HepG2 (cell line): ENCODE measurements around the gene PIK3C2B. TPM values are rescaled to one million over a fixed set of nuclear protein-coding genes. Genes with fewer than 3 reads are reported as not detected.

Experiments used
- AHDC1 ChIP-seq: sonication (generic); formaldehyde crosslinking; IDR thresholded peaks from 2 replicates; pipeline ENCODE4 v1.5.1; 2020; ENCODE audit warnings: mild to moderate bottlenecking, missing genetic modification reagents, borderline replicate concordance
- ATF4 ChIP-seq, 2 experiments: fragments of 450-650 bp in 1 of 2; sonication (generic) in 1 of 2; formaldehyde crosslinking; IDR thresholded peaks; 2 replicates each; pipeline versions ENCODE4 v1.5.0 to v1.8.0; 2020 to 2022; ENCODE audit warnings: mild to moderate bottlenecking in 1 of 2, missing genetic modification reagents in 1 of 2
- HNF1A ChIP-seq, 2 experiments: sonication (generic) in 1 of 2; formaldehyde crosslinking in 1 of 2; IDR thresholded peaks; 2 replicates each; pipeline versions ENCODE4 v1.4.0 to v1.6.1; 2016 to 2020; ENCODE audit warnings: borderline replicate concordance in 1 of 2, low read depth in 1 of 2, mild to moderate bottlenecking in 1 of 2, missing genetic modification reagents in 1 of 2
- KDM4B ChIP-seq: sonication (generic); formaldehyde crosslinking; IDR thresholded peaks from 2 replicates; pipeline ENCODE4 v1.4.0; 2020; ENCODE audit warnings: missing genetic modification reagents
- MYC ChIP-seq: sonication (generic); formaldehyde crosslinking; IDR thresholded peaks from 2 replicates; pipeline ENCODE4 v1.9.0; 2021; ENCODE audit warnings: missing genetic modification reagents, borderline replicate concordance
- PBX2 ChIP-seq: IDR thresholded peaks from 2 replicates; pipeline ENCODE4 v1.6.1; 2016; ENCODE audit warnings: control low read depth
- SNAI1 ChIP-seq: sonication (generic); formaldehyde crosslinking; IDR thresholded peaks from 2 replicates; pipeline ENCODE4 v1.5.0; 2020; ENCODE audit warnings: mild to moderate bottlenecking, missing genetic modification reagents, borderline replicate concordance
- TOE1 ChIP-seq: sonication (generic); formaldehyde crosslinking; IDR thresholded peaks from 2 replicates; pipeline ENCODE4 v1.4.0; 2020; ENCODE audit warnings: mild to moderate bottlenecking, missing genetic modification reagents
- TP53 ChIP-seq: sonication (generic); formaldehyde crosslinking; conservative IDR thresholded peaks from 2 replicates; pipeline ENCODE4 v1.4.0; 2020; ENCODE audit warnings: missing genetic modification reagents
- U2AF1 ChIP-seq: fragments of 200-400 bp; formaldehyde crosslinking; optimal IDR thresholded peaks from 2 replicates; pipeline ENCODE3; 2017; ENCODE audit warnings: mild to moderate bottlenecking, low read depth, low read length
- ZBTB33 ChIP-seq: sonication (generic); formaldehyde crosslinking; IDR thresholded peaks from 2 replicates; pipeline ENCODE4 v1.4.0; 2020; ENCODE audit warnings: missing genetic modification reagents
- ZFP90 ChIP-seq: sonication (generic); formaldehyde crosslinking; IDR thresholded peaks from 2 replicates; pipeline ENCODE4 v1.8.0; 2022; ENCODE audit warnings: missing genetic modification reagents, mild to moderate bottlenecking, inconsistent platforms, borderline replicate concordance
- ZNF441 ChIP-seq: sonication (generic); formaldehyde crosslinking; IDR thresholded peaks from 2 replicates; pipeline ENCODE4 v1.7.0; 2021; ENCODE audit warnings: missing genetic modification reagents, borderline replicate concordance
- polyA plus RNA-seq, 8 experiments: library from polyadenylated mRNA; depleted of rRNA in 3 of 8; stranded (reverse) in 7 of 8; unstranded in 1 of 8; fragments of >200 nt; fragmentation: Illumina TruSeq in 4 of 8; extraction: Trizol in 4 of 8; gene quantifications; 2 replicates each; pipeline versions ENCODE4 v1.2.1 to v1.2.3, GENCODE V29; 2011 to 2016; ENCODE audit warnings: low read depth in 4 of 8, missing spikeins in 1 of 8, mixed read lengths in 1 of 8; ENCODE audit not compliant: insufficient read depth in 1 of 8
- total RNA-seq, 5 experiments: library from RNA; depleted of rRNA; stranded (reverse); fragments of >200 nt; fragmentation: Illumina TruSeq; extraction: Trizol; gene quantifications; 2 replicates each; pipeline ENCODE4 v1.2.3, GENCODE V29; 2016; ENCODE audit warnings: low read depth in 1 of 5

PIK3C2B gene
- total and polyA plus RNA-seq, 2 of the 13 experiments (the other 11 are each of a cell fraction or from before 2014, with no cell fraction given) = 3.4 to 4.5 TPM

GRCh38 chr1:204516180-204516879, 21.7 kb upstream of the PIK3C2B start, which contains the start of gene MDM4 (continued):
- TF ChIP-seq KDM4B (CRISPR knock-in tag) = no peak; the same call in 1 of the 2 replicates
- peak; percentile 96 for TF ChIP-seq MYC (CRISPR knock-in tag)
- TF ChIP-seq ZFP90 (CRISPR knock-in tag) = 0 out of 2 replicates have a peak, but pooled peaks have one; percentile 74
- 0 out of 2 replicates have a peak, but pooled peaks have one; percentile 45 for TF ChIP-seq ZBTB33 (CRISPR knock-in tag)
- no peak for TF ChIP-seq TP53 (CRISPR knock-in tag)
- TF ChIP-seq U2AF1 = peak; percentile 71
- TF ChIP-seq SNAI1 = 0 out of 2 replicates have a peak, but pooled peaks have one; percentile 68
- TF ChIP-seq ATF4 (CRISPR knock-in tag; IDR thresholded peaks at IDR 0.05) = peak in 1 of 2 experiments; percentile 89; a peak in 2 of 4 replicates
- no peak for TF ChIP-seq PBX2 (CRISPR knock-in tag)
- TF ChIP-seq TOE1 = 0 out of 2 replicates have a peak, but pooled peaks have one; percentile 60
- peak; percentile 58; the same call in 1 of the 2 replicates for TF ChIP-seq HNF1A (IDR thresholded peaks at IDR 0.05; ENCODE audit: low read depth)
- TF ChIP-seq HNF1A (CRISPR knock-in tag; IDR thresholded peaks at IDR 0.05; ENCODE audit: borderline replicate concordance) = peak; percentile 82
- TF ChIP-seq ZNF441 (CRISPR knock-in tag) = peak; percentile 77; the same call in 1 of the 2 replicates
- TF ChIP-seq AHDC1 = no peak
